Lung (tissue), 12 donors: ENCODE measurements around the gene TMEM213. TPM values are rescaled to one million over a fixed set of nuclear protein-coding genes. Genes with fewer than 3 reads are reported as not detected.
"Not testable (repeated sequence)": the region's sequence is repeated elsewhere in the genome, so short reads cannot be mapped to it uniquely, and the experiment has no call there.

Source experiments
- ATAC-seq: fragments of 200-7000 bp; cut with Tn5 transposase; one replicate; pipeline ENCODE4 v1.9.1; 2020; ENCODE audit warnings: moderate number of reproducible peaks; ENCODE audit not compliant: insufficient read depth, low FRiP score
- DNase-seq, 3 donors: peaks; one replicate each; pipeline ENCODE4 v3.0.0-alpha.2; 2013 to 2017
- H3K27ac ChIP-seq, 2 donors: one replicate each; pipeline ENCODE4 v1.5.1; 2013; ENCODE audit warnings: mild to moderate bottlenecking in 2 of 2, moderate library complexity in 2 of 2, control low read depth in 1 of 2, inconsistent platforms in 1 of 2, low read depth in 1 of 2, low read length in 1 of 2
- H3K27me3 ChIP-seq, 3 donors: one replicate each; pipeline ENCODE4 v1.5.1; 2013; ENCODE audit warnings: low read length in 2 of 3; ENCODE audit not compliant: control insufficient read depth in 3 of 3, insufficient read depth in 3 of 3
- H3K36me3 ChIP-seq, 4 donors: one replicate each; pipeline ENCODE4 v1.5.1; 2013; ENCODE audit warnings: low read length in 4 of 4, mild to moderate bottlenecking in 1 of 4, moderate library complexity in 1 of 4; ENCODE audit not compliant: control insufficient read depth in 4 of 4, insufficient read depth in 4 of 4
- H3K4me1 ChIP-seq, 5 donors: one replicate each; pipeline ENCODE4 v1.5.1; 2013; ENCODE audit warnings: low read length in 5 of 5, mild to moderate bottlenecking in 2 of 5, moderate library complexity in 1 of 5; ENCODE audit not compliant: control insufficient read depth in 5 of 5, insufficient read depth in 5 of 5
- H3K4me3 ChIP-seq: one replicate; pipeline ENCODE4 v1.5.1; 2013; ENCODE audit warnings: mild to moderate bottlenecking, control low read depth, moderate library complexity
- H3K9ac ChIP-seq, 2 donors: one replicate each; pipeline ENCODE4 v1.5.1; 2013; ENCODE audit warnings: low read length in 2 of 2, control low read depth in 1 of 2; ENCODE audit not compliant: insufficient read depth in 1 of 2
- H3K9me3 ChIP-seq, 4 donors: one replicate each; pipeline ENCODE4 v1.5.1; 2013; ENCODE audit warnings: low read length in 3 of 4, mild to moderate bottlenecking in 1 of 4, moderate library complexity in 1 of 4; ENCODE audit not compliant: control insufficient read depth in 4 of 4, insufficient read depth in 3 of 4
- WGBS, 2 donors: extraction: QIAGEN DNeasy Blood & Tissue Kit; methylation state at CpG; one replicate each; pipeline ENCODE4 v1.1.7; 2013; 5-methylcytosine and 5-hydroxymethylcytosine counted together
- polyA plus RNA-seq, 2 donors: library from polyadenylated mRNA; stranded (reverse); fragments of 200-250 nt; gene quantifications; one replicate each; pipeline ENCODE4 v1.2.1, GENCODE V29; 2013
- total RNA-seq, 2 donors: library from RNA; depleted of rRNA in 1 of 2; stranded (reverse); fragments of >200 nt in 1 of 2; gene quantifications; one replicate each; pipeline ENCODE4 v1.2.1, GENCODE V29; 2014 to 2021
- TF ChIP-seq, protein P1 (sequence below): IDR thresholded peaks from 2 replicates; pipeline ENCODE4 v1.5.1; 2012; ENCODE audit warnings: mild to moderate bottlenecking; ENCODE audit errors: control extremely low read depth, extremely low read depth
- donor health status: control.
- donor health status: control.
- donor health status: Bipolar disorder and iron deficiency.
- donor health status: healthy.
- donor health status: DM: yes; HTN: yes; CAD: no.

Gene TMEM213
- total and polyA plus RNA-seq, 4 donors = 0.29 to 2.0 (median 0.83) TPM; not detected in 1

DNA sequence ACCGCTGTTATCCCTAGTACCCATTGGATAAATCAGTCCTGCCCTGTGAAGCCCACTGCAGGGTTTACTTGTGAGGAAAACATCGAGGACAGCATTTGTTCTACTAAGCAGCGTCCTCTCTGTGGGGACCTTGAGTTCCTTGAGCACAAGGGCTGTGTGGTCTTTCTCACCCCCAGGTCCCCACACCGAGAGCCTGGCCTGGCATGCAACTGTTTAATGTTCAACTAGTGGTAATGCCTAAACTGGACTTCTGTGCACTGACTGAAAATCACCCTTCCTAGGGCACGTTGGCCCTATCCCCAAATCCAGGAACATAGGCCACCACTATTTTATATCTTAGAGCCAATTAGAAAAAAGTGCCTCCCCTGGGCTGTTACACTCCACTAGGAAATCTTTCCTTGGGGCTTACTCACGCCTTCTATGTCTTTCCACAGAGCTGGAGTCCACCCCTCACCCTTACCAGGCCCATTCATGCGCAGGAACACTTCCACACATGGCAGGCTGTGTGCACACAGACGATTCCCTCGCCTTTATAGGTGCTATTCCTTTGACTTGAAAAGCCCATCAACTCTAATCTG lies 1.7 kb upstream of the TMEM213 start:
- 90 to 91% methylated on average over 9 of the region's 9 CpGs for WGBS, 2 donors
- no peak overlapping the region for H3K9ac ChIP-seq
- ATAC-seq (no peak), DNase-seq (no peak)
- H3K4me1 ChIP-seq = peaks cover 0 to 3% (median 0%) of the 10 kb centered on the region in 5 donors
- no peaks in the 10 kb centered on the region for H3K36me3 ChIP-seq
- TF ChIP-seq, protein P1, sequence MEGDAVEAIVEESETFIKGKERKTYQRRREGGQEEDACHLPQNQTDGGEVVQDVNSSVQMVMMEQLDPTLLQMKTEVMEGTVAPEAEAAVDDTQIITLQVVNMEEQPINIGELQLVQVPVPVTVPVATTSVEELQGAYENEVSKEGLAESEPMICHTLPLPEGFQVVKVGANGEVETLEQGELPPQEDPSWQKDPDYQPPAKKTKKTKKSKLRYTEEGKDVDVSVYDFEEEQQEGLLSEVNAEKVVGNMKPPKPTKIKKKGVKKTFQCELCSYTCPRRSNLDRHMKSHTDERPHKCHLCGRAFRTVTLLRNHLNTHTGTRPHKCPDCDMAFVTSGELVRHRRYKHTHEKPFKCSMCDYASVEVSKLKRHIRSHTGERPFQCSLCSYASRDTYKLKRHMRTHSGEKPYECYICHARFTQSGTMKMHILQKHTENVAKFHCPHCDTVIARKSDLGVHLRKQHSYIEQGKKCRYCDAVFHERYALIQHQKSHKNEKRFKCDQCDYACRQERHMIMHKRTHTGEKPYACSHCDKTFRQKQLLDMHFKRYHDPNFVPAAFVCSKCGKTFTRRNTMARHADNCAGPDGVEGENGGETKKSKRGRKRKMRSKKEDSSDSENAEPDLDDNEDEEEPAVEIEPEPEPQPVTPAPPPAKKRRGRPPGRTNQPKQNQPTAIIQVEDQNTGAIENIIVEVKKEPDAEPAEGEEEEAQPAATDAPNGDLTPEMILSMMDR = no peak
- no peak overlapping the region for H3K4me3 ChIP-seq
- no peaks in the 10 kb centered on the region for H3K9me3 ChIP-seq
- H3K27me3 ChIP-seq = peaks cover 0 to 4% (median 0%) of the 10 kb centered on the region in 3 donors
- no peak overlapping the region for H3K27ac ChIP-seq

DNA sequence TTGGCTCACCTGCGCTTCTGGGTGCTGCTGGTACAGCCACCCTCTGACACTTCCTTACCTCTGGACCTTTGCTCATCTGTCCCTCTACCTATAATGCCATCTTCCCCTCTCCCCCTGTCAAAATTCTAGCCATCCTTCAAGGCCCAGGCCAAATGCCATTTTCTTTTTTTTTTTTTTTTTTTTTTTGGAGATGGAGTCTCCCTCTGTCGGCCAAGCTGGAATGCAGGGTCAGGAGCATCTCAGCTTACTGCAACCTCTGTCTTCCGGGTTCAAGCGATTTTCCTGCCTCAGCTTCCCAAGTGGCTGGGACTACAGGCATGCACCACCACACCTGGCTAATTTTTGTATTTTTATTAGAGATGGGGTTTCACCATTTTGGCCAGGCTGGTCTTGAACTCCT lies 748 bp upstream of the TMEM213 start:
- H3K9me3 ChIP-seq, H3K27me3 ChIP-seq, H3K36me3 ChIP-seq, H3K4me3 ChIP-seq, H3K4me1 ChIP-seq, DNase-seq, H3K9ac ChIP-seq, ATAC-seq, H3K27ac ChIP-seq: not testable (repeated sequence)
- 80 to 85% methylated on average over 4 of the region's 4 CpGs for WGBS, 2 donors

DNA sequence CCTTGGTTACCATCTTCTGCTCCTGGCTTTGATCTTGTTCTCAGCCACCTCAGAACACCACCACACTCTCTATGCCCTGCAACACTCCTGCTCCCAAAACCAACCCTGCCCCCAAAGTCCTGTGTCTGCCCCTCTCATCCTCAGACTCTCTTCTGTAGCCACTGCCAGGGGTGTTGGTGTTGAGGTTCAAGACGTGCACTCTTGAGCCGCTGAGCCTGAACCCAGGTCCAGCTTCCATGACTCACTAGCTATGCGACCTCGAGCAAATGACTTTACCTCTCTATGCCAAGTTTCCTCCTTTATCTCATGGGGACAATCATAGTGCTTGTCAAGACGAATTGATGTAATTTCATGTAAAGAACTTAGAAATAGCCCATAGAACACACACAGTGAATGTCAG lies 1.0 kb downstream of the TMEM213 start:
- no peak overlapping the region for H3K4me3 ChIP-seq
- no peak for ATAC-seq
- peaks cover 0 to 4% (median 0%) of the 10 kb centered on the region in 3 donors for H3K27me3 ChIP-seq
- peaks cover 0 to 3% (median 0%) of the 10 kb centered on the region in 5 donors for H3K4me1 ChIP-seq
- no peaks in the 10 kb centered on the region for H3K36me3 ChIP-seq
- no peak overlapping the region for H3K9ac ChIP-seq
- no peak overlapping the region for H3K27ac ChIP-seq
- DNase-seq = no peak
- H3K9me3 ChIP-seq = no peaks in the 10 kb centered on the region
- TF ChIP-seq, protein P1 = no peak
- WGBS, 2 donors = 80 to 84% methylated on average over 5 of the region's 5 CpGs

DNA sequence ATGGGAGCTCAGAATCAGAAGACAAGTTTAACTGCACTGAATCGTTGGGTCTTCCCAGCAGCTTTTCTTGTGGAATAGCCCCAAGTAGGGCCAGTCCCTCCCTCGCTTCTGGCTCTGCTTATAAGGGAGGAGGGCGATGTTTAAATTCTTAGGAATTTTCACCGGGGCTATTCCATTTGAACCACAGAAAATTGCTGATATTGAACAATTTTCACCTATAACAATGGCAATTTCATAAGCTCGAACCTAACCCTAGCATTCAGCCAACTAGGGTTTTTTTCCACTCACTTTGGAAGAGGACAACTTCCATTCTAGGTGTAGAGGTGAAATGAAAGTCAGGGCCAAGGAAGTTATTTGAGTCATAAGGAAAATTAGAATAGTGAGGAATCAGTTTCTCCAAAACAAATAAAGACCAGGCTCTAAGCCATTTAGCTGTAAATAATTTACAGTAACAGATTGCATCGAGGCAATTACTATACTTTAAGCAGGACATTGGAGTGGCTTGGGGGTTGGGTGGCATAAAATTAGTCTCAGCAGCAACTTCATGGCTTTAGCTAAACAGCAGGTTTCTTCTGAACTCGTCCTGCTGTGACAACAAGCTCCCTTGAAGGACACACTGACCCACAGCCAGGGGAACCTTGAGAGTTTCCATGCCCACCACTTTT lies 1.7 kb downstream of the TMEM213 start:
- no peak overlapping the region for H3K4me3 ChIP-seq
- peaks cover 0 to 3% (median 0%) of the 10 kb centered on the region in 5 donors for H3K4me1 ChIP-seq
- no peak for DNase-seq
- ATAC-seq = no peak
- no peaks in the 10 kb centered on the region for H3K9me3 ChIP-seq
- no peak overlapping the region for H3K27ac ChIP-seq
- 76 to 88% methylated on average over 7 of the region's 7 CpGs for WGBS, 2 donors
- H3K36me3 ChIP-seq = no peaks in the 10 kb centered on the region
- no peak overlapping the region for H3K9ac ChIP-seq
- TF ChIP-seq, protein P1 = no peak
- peaks cover 0 to 4% (median 0%) of the 10 kb centered on the region in 3 donors for H3K27me3 ChIP-seq
